ENCODE measurements around the gene GLDC.

Gene GLDC

GRCh38 chr9:6566409-6567139 lies 79.0 kb downstream of the GLDC start:
- no peak overlapping the region for H3K27ac ChIP-seq
- no peak for TF ChIP-seq ZFX (IDR thresholded peaks at IDR 0.05; ENCODE audit: borderline replicate concordance)
- TF ChIP-seq, protein P1, sequence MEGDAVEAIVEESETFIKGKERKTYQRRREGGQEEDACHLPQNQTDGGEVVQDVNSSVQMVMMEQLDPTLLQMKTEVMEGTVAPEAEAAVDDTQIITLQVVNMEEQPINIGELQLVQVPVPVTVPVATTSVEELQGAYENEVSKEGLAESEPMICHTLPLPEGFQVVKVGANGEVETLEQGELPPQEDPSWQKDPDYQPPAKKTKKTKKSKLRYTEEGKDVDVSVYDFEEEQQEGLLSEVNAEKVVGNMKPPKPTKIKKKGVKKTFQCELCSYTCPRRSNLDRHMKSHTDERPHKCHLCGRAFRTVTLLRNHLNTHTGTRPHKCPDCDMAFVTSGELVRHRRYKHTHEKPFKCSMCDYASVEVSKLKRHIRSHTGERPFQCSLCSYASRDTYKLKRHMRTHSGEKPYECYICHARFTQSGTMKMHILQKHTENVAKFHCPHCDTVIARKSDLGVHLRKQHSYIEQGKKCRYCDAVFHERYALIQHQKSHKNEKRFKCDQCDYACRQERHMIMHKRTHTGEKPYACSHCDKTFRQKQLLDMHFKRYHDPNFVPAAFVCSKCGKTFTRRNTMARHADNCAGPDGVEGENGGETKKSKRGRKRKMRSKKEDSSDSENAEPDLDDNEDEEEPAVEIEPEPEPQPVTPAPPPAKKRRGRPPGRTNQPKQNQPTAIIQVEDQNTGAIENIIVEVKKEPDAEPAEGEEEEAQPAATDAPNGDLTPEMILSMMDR (IDR thresholded peaks at IDR 0.05): no peak

DNA sequence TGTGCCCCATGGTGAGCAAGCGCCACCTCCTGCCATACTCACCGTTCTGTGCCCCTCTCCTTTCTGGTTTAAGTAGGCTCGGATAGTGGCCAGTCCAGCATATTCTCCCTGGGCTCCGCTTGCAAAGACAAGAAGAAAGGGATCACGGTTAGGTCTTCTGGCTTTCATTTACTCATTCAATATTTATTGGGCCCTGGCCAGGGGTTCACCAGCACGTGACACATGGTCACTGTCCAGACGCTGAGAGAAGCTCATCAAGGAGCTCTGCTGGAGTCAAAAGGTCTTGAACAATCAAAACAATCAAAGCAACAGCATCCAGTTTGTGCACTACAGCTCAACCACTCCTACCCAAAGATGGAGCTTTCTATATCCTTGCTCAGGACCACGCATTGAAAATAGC lies 80.2 kb downstream of the GLDC start:
- H3K27ac ChIP-seq: no peak overlapping the region
- TF ChIP-seq, protein P1 (IDR thresholded peaks at IDR 0.05): no peak
- no peak for TF ChIP-seq ZFX (IDR thresholded peaks at IDR 0.05; ENCODE audit: borderline replicate concordance)

GRCh38 chr9:6564868-6565267 lies 80.7 kb downstream of the GLDC start:
- no peak overlapping the region for H3K27ac ChIP-seq
- TF ChIP-seq, protein P1 (IDR thresholded peaks at IDR 0.05): no peak
- TF ChIP-seq ZFX (IDR thresholded peaks at IDR 0.05; ENCODE audit: borderline replicate concordance): no peak

- TF ChIP-seq, protein P1 (IDR thresholded peaks at IDR 0.05): no peak
- no peak for TF ChIP-seq ZFX (IDR thresholded peaks at IDR 0.05; ENCODE audit: borderline replicate concordance)
Measured at GRCh38 chr9:6564360-6564759, 81.2 kb downstream of the GLDC start.

GRCh38 chr9:6562871-6563430 lies 82.6 kb downstream of the GLDC start:
- TF ChIP-seq ZFX (IDR thresholded peaks at IDR 0.05; ENCODE audit: borderline replicate concordance): no peak
- TF ChIP-seq, protein P1 (IDR thresholded peaks at IDR 0.05): no peak
- no peak overlapping the region for H3K27ac ChIP-seq

More at GRCh38 chr9:6564360-6564759, 81.2 kb downstream of the GLDC start:
- no peak overlapping the region for H3K27ac ChIP-seq

DNA sequence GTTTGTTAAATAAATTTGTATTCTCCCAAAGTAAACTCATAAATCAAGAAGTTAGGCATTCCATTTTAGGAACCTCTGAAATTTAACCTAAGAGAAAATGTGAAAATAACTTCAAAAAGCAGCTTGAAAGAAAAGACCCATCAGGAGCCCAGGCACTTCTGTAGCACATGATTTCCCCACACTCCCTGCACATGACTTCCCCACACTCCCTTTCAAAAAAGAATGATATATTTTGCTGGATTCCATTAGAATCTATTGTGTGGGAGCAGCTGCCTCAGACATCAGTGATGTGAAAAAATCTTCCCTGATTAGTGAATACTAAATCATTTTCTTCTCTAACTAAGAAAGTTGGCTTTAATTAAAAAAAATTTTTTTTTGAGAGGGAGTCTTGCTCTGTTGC lies 83.3 kb downstream of the GLDC start:
- no peak overlapping the region for H3K27ac ChIP-seq
- TF ChIP-seq, protein P1 (IDR thresholded peaks at IDR 0.05): no peak
- no peak for TF ChIP-seq ZFX (IDR thresholded peaks at IDR 0.05; ENCODE audit: borderline replicate concordance)

- TF ChIP-seq, protein P1 (IDR thresholded peaks at IDR 0.05): no peak
- no peak for TF ChIP-seq ZFX (IDR thresholded peaks at IDR 0.05; ENCODE audit: borderline replicate concordance)
- no peak overlapping the region for H3K27ac ChIP-seq
Measured at GRCh38 chr9:6557883-6558616, 87.5 kb downstream of the GLDC start.

Measured in 22Rv1 (cell line).